Astrocyte (in vitro differentiated cells and primary cell): ENCODE results near the gene IKBKE. TPM values are rescaled to one million over a fixed set of nuclear protein-coding genes. Genes with fewer than 3 reads are reported as not detected.

Experiments used
- DNase-seq: peaks from one replicate; pipeline ENCODE4 v3.0.0-alpha.2; 2010; ENCODE audit warnings: low read depth
- FAIRE-seq: peaks from 2 replicates; lab custom pipeline; 2011; peaks lifted over from hg19 to GRCh38; lab: Jason Lieb, UNC
- H2AFZ ChIP-seq: 2 replicates; pipeline ENCODE4 v1.6.0; 2012; ENCODE audit warnings: low read depth, low read length, inconsistent platforms
- H3K27ac ChIP-seq: 2 replicates; pipeline ENCODE4 v1.5.1; 2011; ENCODE audit warnings: low read depth, low read length, inconsistent platforms
- H3K27me3 ChIP-seq: 2 replicates; pipeline ENCODE4 v1.6.0; 2011; ENCODE audit warnings: low read length, inconsistent platforms; ENCODE audit not compliant: insufficient read depth
- H3K36me3 ChIP-seq: 2 replicates; pipeline ENCODE4 v1.5.1; 2011; ENCODE audit warnings: low read length, inconsistent platforms; ENCODE audit not compliant: insufficient read depth
- H3K4me1 ChIP-seq: 2 replicates; pipeline ENCODE4 v1.5.1; 2011; ENCODE audit warnings: low read length, inconsistent platforms; ENCODE audit not compliant: insufficient read depth
- H3K4me2 ChIP-seq: 2 replicates; pipeline ENCODE4 v1.6.0; 2012; ENCODE audit warnings: low read length, inconsistent platforms
- H3K4me3 ChIP-seq: 2 replicates; pipeline ENCODE4 v1.5.1; 2011; ENCODE audit warnings: low read depth, mild to moderate bottlenecking, low read length, inconsistent platforms; ENCODE audit not compliant: insufficient read depth
- H3K79me2 ChIP-seq: 2 replicates; pipeline ENCODE4 v1.6.0; 2012; ENCODE audit warnings: mild to moderate bottlenecking, low read length, inconsistent platforms; ENCODE audit not compliant: insufficient read depth
- H3K9ac ChIP-seq: 2 replicates; pipeline ENCODE4 v1.6.0; 2012; ENCODE audit warnings: mild to moderate bottlenecking, low read length, inconsistent platforms
- H3K9me3 ChIP-seq: 2 replicates; pipeline ENCODE4 v1.5.1; 2012; ENCODE audit warnings: low read depth, mild to moderate bottlenecking, low read length, inconsistent platforms; ENCODE audit not compliant: insufficient read depth
- H4K20me1 ChIP-seq: 2 replicates; pipeline ENCODE4 v1.6.0; 2012; ENCODE audit warnings: low read length, inconsistent platforms; ENCODE audit not compliant: insufficient read depth
- H3K27ac Mint-ChIP-seq: one replicate; pipeline ENCODE4 v1.8.0; 2021; ENCODE audit warnings: mild to moderate bottlenecking, mixed read lengths; ENCODE audit not compliant: unreplicated experiment
- H3K27me3 Mint-ChIP-seq: one replicate; pipeline ENCODE4 v1.8.0; 2021; ENCODE audit warnings: low read depth, mixed read lengths; ENCODE audit not compliant: unreplicated experiment
- H3K36me3 Mint-ChIP-seq: one replicate; pipeline ENCODE4 v1.8.0; 2021; ENCODE audit warnings: low read depth, mixed read lengths; ENCODE audit not compliant: unreplicated experiment
- H3K4me1 Mint-ChIP-seq: one replicate; pipeline ENCODE4 v1.8.0; 2021; ENCODE audit warnings: low read depth, mixed read lengths; ENCODE audit not compliant: unreplicated experiment
- H3K4me3 Mint-ChIP-seq: one replicate; pipeline ENCODE4 v1.8.0; 2021; ENCODE audit warnings: mild to moderate bottlenecking, moderate library complexity, mixed read lengths; ENCODE audit not compliant: unreplicated experiment
- H3K9me3 Mint-ChIP-seq: one replicate; pipeline ENCODE4 v1.8.0; 2021; ENCODE audit warnings: mild to moderate bottlenecking, mixed read lengths; ENCODE audit not compliant: unreplicated experiment
- CTCF ChIP-seq: IDR thresholded peaks from 2 replicates; pipeline ENCODE4 v1.5.1; 2011; ENCODE audit warnings: low read depth, mild to moderate bottlenecking, inconsistent platforms, low read length, moderate library complexity; ENCODE audit not compliant: insufficient read depth
- EZH2 ChIP-seq: IDR thresholded peaks from 2 replicates; pipeline ENCODE4 v1.6.1; 2012; ENCODE audit warnings: mild to moderate bottlenecking, low read length, inconsistent platforms; ENCODE audit not compliant: insufficient read depth
- total RNA-seq: library from RNA; stranded (reverse); gene quantifications from 2 replicates; pipeline ENCODE4 v1.2.1, GENCODE V29; 2021

Gene IKBKE
- total RNA-seq, 1 donor from 2014 or later: 17.0 TPM

- H3K4me1 Mint-ChIP-seq: peaks cover 17% of the 10 kb centered on the region
- Histone ChIP-seq H3K9ac (no peak overlapping the region), H3K27me3 (no peaks in the 10 kb centered on the region), H4K20me1 (no peaks in the 10 kb centered on the region), H3K36me3 (peaks cover 17% of the 10 kb centered on the region), H2AFZ (no peak overlapping the region), H3K4me3 (no peak overlapping the region), H3K4me2 (no peak overlapping the region), H3K9me3 (no peaks in the 10 kb centered on the region), H3K27ac (no peak overlapping the region), H3K4me1 (peaks cover 7% of the 10 kb centered on the region), H3K79me2 (no peaks in the 10 kb centered on the region)
- H3K27ac Mint-ChIP-seq: no peak overlapping the region
- peak; percentile 39 for FAIRE-seq
- peaks cover 52% of the 10 kb centered on the region for H3K36me3 Mint-ChIP-seq
- H3K4me3 Mint-ChIP-seq: no peak overlapping the region
- TF ChIP-seq EZH2 (no peak), CTCF (no peak)
- no peaks in the 10 kb centered on the region for H3K27me3 Mint-ChIP-seq
- H3K9me3 Mint-ChIP-seq: no peaks in the 10 kb centered on the region
- no peak for DNase-seq
Observed at GRCh38 chr1:206456577-206457370, 13.5 kb upstream of the IKBKE start.

GRCh38 chr1:206457408-206458120 lies 12.7 kb upstream of the IKBKE start:
- FAIRE-seq: no peak
- H3K4me3 Mint-ChIP-seq: peak overlapping the region; percentile 54
- Histone ChIP-seq H3K4me3 (no peak overlapping the region), H3K4me2 (no peak overlapping the region), H3K4me1 (peaks cover 7% of the 10 kb centered on the region), H3K79me2 (no peaks in the 10 kb centered on the region), H3K36me3 (peaks cover 13% of the 10 kb centered on the region), H3K27ac (no peak overlapping the region), H3K9ac (no peak overlapping the region), H2AFZ (no peak overlapping the region), H3K27me3 (no peaks in the 10 kb centered on the region), H3K9me3 (no peaks in the 10 kb centered on the region), H4K20me1 (no peaks in the 10 kb centered on the region)
- peaks cover 17% of the 10 kb centered on the region for H3K4me1 Mint-ChIP-seq
- H3K27ac Mint-ChIP-seq: no peak overlapping the region
- H3K36me3 Mint-ChIP-seq: peaks cover 52% of the 10 kb centered on the region
- H3K9me3 Mint-ChIP-seq: no peaks in the 10 kb centered on the region
- DNase-seq: no peak
- no peaks in the 10 kb centered on the region for H3K27me3 Mint-ChIP-seq
- no peak for TF ChIP-seq EZH2
- no peak for TF ChIP-seq CTCF
